Suprapubic skin (tissue), 3 donors: ENCODE data around the gene TBC1D32.
"Not testable (repeated sequence)": the region's sequence is repeated elsewhere in the genome, so short reads cannot be mapped to it uniquely, and the experiment has no call there.

Experiments
- CTCF ChIP-seq, 2 donors: fragments of 200-600 bp in 1 of 2; fragments of 450-650 bp in 1 of 2; sonication (generic) in 1 of 2; IDR thresholded peaks; one replicate each; pipeline ENCODE4 v1.5.1; 2016 to 2019; ENCODE audit warnings: antibody characterized with exemption in 2 of 2, mild to moderate bottlenecking in 1 of 2, moderate library complexity in 1 of 2
- POLR2A ChIP-seq, 2 donors: fragments of 450-650 bp; IDR thresholded peaks; one replicate each; pipeline ENCODE4 v1.6.1; 2017; ENCODE audit warnings: antibody characterized with exemption in 2 of 2, mild to moderate bottlenecking in 2 of 2, moderate library complexity in 2 of 2

DNA sequence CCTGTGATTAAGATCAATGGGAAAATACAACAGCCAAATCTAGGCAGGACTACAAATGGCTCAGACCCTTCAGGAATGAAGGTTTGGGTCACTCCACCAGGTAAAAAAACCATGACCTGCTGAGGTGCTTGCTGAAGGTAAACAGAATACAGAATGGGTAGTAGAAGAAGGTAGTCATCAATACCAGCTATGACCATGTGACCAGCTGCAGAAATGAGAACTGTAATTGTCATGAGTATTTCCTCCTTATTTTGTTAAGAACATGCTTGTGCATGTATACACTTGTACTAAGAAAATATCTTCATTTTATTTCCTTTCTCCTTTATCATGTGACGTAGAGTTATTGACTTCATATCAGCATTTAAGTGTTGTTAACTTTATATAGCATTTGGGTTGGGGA is 161.8 kb downstream of the TBC1D32 start:
- TF ChIP-seq CTCF, POLR2A (IDR thresholded peaks at IDR 0.05): not testable (repeated sequence)
